CD4-positive, alpha-beta T cell treated with Interleukin-17A for 4 hours (primary cell): ENCODE results near the gene UGP2.

Experiments used
- DNase-seq: peaks from one replicate; pipeline ENCODE4 v3.0.0-alpha.2; 2020; ENCODE audit warnings: mixed read lengths

Gene UGP2

DNA sequence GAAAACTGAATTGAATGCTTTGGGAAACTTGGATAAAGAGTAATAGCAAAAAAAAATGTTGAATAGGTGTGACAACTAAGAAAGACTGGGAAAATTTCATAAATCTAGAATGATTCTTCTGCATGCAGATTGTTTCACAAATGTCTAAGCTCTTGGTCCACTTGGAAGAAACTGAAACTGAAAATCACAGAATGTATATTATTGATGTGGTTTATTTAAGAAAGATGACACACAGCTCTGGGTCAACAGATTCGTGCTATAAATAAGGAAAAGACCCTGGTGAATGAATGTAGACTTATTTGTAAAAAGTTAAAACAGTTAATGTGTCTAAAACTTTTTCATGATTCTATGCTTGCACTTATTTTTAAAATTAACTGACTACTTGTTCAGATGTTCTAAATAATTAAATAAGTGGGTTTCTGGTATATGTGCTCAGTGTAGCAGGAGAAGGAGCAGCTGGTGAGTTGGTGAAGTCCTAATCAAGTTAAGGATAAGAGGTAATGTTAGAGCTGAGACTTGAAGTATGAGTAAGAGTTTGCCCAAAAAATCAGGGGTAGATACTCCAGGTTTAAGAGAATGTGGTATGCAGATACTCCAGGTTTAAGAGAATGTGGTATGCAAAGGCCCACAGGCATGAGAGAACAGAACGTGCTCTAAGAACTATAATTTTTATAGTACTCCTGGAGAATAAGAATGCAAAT, 24.5 kb downstream of the UGP2 start:
- no peak for DNase-seq

DNA sequence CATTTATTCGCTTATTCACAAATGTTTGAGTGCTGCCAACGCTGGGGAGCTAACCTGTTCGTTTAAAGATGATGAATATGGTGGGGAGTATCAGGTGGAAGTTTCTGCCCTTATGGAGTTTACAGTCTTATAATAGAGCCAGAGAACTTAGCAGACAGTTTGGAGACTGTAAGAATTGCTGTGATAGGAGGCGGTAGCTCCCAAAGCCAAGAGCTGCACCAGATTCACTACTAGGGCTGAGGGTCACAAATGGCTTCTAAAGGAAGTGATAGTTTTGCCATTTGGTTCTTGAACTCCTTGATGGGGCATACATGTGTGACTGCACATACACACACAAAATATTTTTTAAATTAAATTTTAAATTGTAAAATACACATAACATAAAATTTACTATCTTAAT, 29.0 kb downstream of the UGP2 start:
- DNase-seq, result no peak

DNA sequence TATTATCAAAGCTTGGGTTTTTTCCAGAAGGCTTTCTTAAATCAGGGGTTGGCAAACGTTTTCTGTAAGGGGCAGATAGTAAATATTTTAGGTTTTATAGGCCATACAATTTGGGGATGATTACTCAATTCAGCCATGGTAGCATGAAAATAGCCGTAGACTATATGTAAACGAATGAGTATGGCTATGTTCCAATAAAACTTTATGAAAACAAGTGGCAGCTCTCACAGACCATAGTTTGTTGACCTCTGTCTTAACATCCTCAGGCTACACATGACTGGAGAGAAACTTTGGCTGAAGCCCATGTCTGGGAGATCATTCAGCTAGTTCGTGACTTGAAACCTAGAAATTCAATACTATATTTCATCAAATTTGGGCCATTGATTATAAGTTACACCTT, 30.2 kb downstream of the UGP2 start:
- DNase-seq, result no peak

DNA sequence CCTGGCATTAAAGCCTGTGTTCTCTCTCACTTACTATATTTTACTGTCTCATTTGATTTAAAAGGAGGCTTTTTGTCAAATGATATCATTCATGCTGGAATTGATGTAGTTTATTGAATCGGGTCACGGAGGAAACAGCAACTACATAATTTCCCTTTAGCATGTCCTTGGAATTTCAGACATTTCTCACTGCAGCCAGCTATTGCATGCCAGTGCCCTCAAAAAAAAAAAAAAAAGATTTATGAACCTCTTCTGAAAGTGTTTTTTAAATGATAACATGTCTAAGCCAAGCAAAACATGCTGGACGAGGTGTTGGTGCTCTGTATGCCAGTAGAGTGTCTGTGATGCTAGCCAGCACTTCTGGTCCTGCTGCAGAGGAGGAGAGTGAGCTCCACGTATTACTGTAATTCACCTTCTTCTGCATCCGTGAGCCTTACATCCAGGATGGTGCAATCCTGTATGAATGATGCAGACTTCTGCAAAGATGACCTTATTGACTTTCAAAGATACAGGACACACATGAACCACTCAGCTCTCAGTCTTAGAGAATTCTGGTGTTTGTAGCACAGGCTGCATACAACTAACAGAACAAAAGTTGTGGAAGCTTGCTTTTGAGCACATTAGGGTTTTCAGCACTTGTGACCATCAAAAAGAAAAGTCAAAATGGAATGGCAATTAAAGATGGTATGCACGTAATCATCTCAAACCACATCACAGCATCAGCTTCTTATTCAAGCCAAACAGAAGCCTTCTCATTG, 31.1 kb downstream of the UGP2 start:
- DNase-seq, result no peak

DNA sequence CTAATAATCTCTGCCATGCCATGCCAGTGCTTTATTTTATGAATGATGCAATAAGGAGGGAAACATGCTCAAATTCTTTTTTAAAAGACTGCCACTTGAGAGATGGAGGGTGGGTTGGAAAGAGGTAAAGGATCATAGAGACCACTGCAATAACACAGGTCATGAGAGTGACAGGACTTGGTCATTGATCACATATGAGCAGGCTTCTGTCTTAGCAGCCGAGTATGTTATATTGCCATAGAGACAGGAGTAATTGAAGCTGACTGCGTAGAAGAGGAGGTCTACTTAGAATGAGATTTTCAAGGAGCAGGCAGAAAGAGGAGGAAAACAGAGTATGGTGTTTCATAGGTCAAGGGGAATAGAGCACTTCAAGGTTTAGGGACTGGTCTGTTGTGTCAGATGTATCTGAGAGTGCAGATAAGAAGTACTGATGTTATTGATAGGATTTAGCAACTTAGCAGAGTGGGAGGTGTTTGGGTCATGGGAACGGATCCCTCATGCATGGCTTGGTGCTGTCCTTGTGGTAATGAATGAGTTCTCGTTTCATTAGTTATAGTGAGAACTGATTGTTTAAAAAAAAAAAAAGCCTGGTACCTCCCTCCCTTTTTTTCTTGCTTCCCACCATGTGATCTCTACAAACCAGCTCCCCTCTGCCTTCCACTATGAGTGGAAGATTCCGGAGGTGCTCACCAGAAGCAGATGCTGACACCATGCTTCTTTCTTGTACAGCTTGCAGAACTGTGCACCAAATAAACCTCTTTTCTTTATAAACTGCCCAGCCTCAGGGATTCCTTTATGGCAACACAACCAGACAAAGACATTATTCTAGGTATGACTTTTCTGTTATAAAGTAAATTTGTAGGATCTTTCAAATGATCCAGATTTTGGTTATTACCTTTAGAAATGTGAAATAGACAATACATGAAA, 32.8 kb downstream of the UGP2 start:
- DNase-seq, result no peak

DNA sequence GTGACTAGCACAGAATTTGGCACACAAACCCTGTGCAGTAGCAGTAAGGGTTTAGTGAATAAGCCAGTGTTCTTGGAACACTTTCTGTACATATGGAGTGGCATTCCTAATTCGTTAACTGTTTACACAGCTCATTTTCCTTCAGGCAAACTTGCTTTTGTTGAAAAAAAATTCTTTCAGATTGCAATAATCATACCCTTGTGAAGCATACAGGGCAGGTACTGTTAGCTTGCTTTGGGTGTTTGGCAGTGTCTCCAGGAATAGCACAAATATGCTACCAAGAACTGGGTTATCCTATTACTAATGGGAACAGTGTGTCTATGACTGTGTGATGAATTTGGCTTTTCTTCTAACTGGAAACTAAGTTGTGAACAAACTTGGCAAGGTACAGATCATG, 33.4 kb downstream of the UGP2 start:
- DNase-seq, result no peak

DNA sequence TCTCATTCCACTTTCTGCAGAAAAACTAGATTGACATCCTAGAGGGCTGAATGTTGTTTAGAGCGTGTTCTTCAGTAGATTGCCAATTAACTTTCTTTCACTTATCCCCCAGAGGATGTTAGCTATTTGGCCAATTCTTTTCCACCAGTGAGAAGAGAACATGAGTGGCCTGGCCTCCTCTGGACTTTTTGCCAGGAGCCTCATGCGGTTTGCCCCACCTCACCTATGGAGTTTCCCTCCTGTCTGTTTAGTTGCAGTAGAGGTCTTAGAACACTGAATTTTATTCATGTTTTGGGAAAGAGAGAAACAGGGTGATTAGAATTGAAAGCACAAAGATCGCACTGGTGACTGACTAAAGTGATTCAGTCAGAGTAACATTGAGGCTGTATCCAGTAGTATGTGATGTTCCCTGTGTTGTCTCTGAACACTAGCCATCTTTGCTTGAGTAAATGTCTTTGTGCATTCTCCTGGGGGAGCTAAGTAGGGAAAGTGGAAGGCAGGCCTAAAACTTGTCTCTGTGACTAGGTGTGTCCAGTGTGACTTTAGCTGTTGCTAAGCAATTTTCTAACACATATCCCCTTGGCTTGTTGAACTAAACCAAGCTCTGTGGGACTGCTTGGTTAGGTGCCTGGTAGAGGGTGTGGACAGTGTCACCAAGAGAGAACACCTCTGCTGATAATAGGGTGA, 34.0 kb downstream of the UGP2 start:
- DNase-seq, result no peak

DNA sequence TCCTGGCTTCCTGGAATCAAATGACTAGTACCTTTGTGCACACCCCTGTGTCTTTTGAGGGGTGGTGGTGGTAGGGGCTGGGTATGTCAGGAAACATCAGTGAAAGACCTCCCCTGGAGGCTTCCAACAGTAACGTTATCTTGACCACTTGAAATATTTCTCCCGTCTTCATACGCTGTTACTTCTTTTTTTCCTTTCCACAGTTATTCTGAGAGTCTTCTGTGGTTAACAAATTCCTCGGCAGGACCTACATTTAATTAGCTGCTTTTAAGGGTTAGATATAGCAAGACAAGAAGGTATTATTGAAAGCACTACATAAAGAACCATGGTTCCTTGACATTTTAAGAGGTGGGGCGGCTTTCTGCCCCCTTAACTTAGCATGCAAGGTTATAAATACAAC, 34.6 kb downstream of the UGP2 start:
- no peak for DNase-seq

DNA sequence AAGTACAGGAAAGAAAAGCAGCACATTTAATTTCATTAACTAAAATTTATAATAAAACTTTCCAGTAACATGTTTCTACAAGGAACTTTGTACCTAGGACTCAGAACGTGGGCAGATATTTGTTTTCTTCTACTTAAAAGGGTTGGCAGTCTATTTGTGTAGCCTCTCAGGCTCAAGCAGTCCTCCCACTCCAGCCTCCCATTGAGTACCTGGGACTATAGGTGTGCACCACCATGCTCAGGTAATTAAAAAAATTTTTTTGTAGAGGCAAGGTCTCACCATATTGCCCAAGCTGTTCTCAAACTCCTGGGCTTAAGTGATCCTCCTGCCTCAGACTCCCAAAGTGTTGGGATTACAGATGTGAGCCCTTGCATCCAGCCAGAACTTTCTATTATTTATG, 36.8 kb downstream of the UGP2 start:
- DNase-seq, result no peak

DNA sequence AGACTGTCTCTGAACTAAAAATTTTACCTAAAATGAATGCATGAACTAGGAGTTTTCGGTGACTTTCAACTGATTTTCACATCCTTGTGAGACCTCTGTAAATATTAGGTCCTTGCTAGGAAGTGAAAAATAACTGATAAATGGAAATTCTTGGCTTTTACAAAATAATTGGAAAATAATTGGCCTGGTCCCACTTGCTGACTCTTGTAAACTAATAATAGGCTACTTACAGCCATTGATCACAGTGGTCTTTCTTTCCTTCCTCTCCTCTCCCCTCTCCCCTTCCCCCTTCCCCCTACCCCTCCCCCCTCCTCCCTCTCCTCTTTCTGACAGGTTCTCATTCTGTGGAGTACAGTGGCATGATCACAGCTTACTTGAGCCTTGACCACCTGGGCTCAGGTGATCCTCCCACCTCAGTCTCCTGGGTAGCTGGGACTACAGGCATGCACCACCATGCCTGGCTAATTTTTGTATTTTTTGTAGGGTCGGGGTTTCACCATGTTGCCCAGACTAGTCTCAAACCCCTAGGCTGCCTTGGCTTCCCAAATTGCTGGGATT, 38.3 kb downstream of the UGP2 start:
- DNase-seq, result no peak

DNA sequence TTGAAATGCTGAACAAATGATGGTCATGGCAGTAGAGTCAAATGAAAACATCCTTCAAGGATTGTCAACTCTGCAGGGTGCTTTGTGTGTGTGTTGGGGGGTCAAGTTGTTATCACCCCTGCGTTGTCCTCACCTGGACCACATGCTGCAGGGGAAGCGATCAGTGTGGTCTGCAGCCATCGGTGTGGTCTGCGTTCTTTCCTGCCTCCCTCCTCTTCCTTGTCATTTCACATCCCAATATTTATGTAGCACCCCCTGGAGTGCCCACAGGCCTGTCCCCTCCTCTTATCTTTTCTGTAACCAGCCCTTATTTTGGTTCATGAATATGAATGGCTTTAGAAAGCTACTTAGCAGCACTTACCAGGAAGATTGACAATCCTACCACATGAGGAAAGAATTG, 38.9 kb downstream of the UGP2 start:
- DNase-seq, result no peak

DNA sequence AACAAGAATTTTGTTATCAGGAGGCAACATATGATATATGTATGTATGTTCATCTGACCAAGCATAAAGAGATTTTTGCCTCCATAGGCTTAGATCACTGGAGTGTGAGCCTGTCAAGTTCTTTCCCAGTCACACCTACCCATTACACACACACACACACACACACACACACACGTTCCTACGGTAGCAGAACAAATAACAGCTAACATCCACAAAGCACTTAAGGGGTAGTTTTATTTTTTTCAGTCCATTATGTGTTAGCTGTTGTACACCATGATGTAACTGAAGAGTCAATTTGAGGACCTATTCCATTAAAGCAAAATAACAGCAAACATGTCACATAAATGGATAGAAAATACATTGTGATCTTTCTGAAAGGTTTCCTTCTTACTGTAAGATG, 39.5 kb downstream of the UGP2 start:
- DNase-seq, result no peak

DNA sequence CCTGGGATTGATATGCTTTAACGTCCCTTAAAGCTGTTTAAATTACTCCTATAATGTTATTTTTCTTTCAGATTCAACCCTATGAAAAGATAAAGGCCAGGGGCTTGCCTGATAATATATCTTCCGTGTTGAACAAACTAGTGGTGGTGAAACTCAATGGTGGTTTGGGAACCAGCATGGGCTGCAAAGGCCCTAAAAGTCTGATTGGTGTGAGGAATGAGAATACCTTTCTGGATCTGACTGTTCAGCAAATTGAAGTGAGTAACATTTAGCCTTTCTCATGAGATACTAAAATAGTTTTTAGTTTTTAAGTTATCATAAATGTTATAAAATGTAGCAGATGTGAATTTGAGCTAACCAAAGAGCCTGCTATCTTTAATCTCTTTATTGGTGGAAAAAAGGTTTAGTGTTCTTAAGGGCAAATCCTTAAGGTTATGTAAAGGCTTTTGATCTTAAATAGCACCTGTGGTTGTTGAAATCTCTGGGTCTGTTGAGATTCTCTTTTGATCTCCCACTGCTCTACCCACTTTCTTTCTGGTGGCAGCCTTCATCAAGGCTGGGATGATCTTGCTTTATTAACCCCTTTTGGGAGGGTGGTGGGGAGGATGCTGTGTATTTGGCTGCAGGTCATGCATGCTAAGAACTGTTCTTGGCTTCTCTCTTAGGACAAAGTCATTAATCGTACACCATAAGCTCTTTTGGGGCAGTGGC, 40.9 kb downstream of the UGP2 start:
- no peak for DNase-seq

DNA sequence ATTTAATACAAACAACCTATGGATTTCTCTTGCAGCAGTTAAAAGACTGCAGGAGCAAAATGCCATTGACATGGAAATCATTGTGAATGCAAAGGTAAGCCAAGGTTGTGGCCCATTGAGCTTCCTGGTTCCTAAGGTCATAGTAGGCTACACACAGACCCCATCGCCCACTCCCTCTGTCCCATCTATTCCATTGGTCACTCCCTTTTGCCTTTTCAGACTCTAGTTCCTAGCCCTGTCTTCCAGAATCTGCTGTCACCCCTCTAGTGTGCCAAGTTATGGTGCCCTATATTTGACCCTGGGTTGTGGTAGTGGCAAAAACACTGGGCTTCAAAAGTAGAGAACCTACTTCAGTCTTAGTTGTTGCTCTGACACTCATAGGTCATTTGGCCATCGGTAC, 44.7 kb downstream of the UGP2 start:
- no peak for DNase-seq

DNA sequence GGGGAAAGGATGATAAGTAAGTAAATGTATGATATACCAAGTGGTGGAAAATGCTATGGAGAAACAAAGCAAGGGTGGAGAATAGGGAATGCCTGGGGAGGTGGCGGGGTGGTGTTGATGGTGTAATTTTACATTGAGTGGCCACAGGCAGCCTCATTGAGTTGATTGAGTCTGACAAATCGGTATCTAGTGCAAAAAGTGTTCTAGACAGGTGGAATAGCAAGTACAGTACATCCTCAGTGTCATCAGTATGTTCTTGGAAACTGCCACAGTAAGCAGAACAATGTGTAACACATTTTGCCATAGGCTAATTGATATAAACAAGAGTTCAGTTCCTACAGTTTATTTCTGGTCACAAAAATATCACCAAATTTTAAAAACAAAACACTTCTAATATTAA, 46.4 kb downstream of the UGP2 start:
- no peak for DNase-seq

DNA sequence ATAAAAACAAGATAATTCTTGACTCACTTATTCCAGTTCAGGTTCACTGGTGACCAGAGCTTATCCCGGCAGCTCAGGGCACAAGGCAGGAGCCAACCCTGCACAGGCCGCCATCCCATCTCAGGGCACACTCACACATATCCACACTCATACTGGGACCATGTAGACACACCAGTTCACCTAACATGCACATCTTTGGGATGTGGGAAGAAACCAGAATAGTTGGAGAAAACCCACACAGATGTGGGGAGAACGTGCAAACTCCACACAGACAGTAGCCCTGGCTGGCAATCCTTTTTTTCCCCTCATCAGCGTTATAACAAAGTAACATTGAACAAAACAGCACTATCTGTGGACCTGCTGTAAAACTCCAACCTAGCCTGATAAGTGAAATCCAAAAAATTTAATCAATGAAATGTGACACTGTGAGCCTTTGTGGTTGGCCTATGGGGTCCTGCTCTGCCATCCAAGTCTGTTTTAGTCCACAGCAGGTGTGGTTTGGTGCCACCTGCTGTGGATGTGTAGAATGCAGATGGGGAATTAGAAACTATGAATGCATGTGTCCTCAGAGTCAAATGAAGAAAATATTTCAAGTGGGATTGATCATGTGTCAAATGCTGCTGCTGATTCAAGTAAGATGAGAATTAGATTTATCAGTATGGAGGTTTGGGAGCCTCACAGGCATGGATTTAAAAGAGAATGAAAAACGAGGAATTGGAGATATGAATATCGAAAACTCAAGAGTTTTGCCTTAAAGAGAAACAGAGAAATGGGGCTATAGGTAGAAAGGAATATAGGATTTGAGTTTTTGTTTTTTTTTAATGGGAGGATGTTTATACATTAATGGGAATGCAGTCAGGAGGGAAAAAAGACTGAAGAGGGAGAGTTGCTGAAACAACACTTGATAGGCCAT, 47.0 kb downstream of the UGP2 start:
- DNase-seq, result peak; percentile 49

DNA sequence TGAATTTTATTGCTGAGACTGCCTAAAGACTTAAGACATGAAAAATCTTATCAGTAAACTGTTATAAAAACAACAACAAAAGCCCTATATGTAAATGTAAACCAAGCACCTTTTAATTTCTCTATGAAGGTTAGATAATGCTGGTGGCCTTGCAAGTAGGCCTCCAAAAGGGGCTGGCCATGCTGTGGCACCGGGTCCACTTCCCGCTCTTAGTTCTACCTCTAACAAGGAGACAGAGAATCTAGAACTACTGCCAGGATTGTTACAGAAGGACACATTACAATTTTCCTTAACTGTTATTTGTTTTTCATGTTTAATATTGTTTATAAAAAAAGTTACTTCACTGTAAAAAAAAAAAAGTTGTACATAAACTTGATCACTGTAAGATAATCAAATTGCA, 49.0 kb downstream of the UGP2 start:
- no peak for DNase-seq

DNA sequence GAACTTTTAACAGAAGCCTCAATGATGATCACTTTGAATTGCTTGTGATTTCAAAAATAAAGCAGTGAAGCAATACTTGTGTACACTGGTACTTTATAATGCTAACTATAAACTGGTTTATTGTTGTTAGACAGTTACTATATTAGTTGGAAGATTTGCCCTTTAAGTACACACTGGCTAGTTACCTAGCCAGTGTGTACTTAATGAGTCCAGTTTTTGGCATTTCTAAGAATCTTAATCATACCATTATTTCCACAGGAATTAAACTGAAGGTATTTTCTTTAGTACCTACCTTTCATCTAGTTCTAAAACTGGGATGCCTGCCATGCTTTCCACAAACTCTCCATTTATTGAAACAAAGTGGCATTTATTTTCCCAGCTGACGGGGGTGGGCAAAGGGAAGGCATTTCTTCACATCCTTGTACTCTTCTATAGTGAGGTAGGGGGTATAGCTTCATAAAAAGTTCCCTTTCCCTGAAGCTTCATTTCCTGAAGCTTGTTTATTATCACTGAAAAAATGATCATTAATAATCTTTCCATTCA, 49.9 kb downstream of the UGP2 start:
- DNase-seq, result no peak

DNA sequence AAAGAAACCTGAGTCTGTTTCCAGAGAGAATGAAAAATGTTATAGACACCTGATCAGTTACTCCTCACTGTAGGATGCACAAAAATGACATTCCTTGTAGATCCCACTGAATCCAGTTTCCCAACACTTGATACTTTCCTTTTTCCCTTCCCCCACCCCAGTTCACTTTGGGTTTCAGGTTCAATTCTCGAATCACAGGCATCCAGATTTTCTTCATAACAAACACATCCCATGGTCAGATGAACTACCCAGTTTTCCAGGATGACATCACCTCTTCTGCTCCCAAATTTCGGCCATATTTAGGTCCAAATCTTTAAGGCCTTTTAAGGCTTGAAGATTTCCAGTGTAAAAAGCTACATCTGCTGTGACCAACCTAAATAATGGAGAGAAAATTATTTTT, 51.5 kb downstream of the UGP2 start:
- no peak for DNase-seq

DNA sequence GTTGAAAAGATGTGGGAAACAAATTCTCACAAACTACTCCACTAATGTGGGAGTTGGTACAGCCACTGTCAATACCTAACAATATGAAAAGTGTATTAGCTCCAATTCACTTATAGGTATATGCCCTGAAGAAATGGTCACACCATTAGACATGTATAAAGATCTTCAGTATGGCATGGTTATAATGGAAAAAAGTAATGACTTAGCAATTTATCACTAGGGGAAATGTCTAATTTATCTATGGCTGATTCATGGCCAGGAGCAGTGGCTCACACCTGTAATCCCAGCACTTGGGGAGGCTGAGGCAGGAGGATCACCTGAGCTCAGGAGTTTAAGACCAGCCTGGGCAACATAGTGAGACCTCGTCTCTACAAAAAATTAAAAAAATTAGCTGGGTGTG, 52.5 kb downstream of the UGP2 start:
- DNase-seq, result no peak

DNA sequence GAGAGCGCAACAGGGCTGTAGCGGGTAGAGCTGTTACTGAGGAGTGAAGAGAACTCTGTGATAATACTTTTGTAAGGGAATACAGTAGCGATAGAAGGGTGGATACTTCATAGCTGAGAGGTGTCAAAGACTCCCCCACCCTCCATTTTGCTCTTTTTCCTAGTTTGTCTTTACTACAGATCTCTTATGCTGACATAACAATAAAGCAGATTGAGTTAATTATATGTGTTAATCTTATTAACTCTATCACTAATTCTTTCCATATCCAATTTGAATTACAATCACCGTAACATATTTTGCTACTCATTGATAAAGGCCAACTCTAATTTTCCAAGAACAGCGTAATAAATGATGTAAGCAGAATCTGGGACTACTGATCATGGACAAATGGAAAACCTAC, 57.1 kb downstream of the UGP2 start:
- DNase-seq, result no peak
